ENCODE measurements around the gene MMP2.

Gene MMP2

DNA sequence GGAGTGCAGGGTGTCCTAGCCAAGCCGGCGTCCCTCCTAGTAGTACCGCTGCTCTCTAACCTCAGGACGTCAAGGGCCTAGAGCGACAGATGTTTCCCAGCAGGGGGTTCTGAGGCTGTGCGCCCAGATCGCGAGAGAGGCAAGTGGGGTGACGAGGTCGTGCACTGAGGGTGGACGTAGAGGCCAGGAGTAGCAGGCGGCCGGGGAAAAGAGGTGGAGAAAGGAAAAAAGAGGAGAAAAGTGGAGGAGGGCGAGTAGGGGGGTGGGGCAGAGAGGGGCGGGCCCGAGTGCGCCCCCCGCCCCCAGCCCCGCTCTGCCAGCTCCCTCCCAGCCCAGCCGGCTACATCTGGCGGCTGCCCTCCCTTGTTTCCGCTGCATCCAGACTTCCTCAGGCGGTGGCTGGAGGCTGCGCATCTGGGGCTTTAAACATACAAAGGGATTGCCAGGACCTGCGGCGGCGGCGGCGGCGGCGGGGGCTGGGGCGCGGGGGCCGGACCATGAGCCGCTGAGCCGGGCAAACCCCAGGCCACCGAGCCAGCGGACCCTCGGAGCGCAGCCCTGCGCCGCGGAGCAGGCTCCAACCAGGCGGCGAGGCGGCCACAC lies at the start of gene MMP2:
TSS of gene MMP2 (plus strand) at position 372 of the 603 bp plus-strand sequence. CDS start 282 bp downstream, outside the sequence.
- peak in 1 of 2 experiments; percentile 64 for DNase-seq

DNA sequence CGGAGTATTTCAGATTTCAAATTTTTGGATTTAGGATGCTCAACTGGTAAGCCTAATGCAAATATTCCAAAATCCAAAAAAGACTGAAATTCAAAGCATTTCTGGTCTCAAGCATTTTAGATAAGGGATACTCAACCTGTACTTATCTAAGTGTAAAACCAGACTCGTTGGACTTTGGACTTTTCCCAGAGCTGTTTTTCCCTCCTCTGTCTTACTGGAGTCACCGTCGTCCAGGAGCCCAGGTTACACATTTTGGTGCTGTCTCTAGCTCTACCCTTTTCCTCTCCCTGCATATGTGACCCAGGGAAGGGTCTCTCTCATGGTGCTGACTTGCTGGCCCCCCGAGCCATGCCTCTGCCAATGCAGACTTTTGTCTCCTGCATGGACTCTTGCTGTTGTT lies 46.0 kb upstream of the MMP2 start:
- no peak for DNase-seq

DNA sequence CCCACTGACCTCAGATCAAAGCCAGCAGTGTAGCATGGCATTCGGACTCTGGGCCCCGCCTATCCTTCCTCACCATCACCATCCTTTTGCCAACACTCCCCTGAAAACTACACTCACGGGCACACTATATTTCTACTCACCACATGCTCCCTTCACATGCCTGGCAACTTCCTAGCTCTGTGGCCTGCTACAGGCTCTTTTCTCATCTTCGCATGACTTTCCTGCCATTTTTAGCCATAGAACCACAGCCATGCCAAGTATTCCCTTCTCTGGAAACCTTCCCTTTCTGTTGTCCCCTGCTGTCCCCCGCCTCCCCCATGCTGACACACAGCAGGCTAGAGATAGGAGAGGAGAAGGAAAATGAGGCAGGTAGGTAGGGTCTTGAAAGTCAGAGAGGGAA lies 45.5 kb upstream of the MMP2 start:
- no peak for DNase-seq

DNA sequence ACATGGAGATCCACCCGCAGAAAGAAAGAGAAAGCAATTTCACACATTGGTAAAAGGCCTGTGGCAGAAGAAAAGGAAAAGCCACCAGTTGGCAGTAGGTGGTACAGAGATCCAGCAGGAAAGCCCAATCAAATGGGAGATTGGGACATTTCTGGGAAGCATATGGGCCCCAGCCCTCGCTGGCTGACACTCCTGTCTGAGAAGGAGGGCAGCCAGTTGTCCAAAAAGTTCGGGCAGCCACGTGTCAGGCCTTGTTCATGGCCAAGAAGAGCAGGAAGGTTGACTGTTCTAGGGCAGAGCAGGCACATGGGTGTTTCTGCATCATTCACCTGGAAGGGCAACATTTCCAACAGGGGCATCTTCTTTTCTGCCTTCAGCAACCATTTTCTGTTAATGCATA lies 45.0 kb upstream of the MMP2 start:
- no peak for DNase-seq

DNA sequence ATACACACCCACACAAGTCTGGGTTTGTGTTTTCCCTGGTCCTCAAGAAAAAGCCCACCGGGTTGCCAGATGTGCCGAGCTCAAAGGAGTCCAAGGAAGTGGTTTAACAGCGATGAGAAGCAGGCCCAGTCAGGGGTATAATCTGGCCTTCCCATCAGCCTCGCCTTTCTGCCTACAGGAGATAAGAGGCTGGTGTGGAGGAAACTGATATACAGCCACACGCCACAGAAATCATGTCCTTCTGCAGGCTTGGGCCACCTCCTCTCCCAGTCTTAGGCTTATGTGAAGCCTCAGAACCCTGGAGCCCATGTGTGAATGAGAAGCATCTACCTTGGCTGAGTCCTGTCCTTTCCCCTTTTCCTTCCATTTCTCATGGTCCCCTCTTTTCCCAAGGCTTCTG lies 43.6 kb upstream of the MMP2 start:
- no peak for DNase-seq

DNA sequence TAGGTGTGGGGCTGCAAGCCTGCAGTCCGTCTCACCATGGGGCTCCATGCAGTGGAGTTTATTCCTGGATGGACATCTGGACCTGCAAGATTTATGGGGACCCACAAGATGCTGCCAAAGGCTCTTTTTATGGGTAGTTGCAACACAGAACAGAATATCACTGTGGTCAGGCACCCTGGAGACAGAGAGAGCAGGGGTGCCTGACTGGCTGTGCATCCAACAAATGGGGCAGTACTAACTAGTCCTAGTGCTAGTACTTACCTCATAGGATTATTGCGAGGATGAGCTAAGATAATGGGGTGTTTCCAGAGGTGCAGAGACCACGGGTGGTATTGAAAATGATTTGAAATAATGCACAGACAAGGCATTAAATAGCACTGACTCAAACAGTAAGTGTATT lies 42.4 kb upstream of the MMP2 start:
- DNase-seq: no peak

DNA sequence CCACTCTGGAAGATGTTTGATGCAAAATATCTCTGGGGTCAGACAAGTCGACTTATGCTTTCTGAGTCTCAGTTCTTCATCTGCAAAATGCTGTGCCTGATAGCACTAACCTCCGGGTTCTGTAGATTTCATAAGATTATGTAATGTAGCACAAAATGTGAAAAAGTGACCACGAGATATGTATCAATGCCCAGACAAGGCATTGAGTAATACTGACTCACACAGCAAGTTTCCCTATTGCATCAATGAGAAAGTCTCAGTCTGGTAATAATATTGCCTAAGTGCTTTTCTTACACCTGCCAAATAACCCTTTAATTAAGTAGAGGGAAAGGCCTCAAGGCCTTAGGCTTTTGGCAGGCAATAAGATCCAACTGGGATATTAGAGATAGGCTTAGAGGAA lies 41.4 kb upstream of the MMP2 start:
- no peak for DNase-seq

DNA sequence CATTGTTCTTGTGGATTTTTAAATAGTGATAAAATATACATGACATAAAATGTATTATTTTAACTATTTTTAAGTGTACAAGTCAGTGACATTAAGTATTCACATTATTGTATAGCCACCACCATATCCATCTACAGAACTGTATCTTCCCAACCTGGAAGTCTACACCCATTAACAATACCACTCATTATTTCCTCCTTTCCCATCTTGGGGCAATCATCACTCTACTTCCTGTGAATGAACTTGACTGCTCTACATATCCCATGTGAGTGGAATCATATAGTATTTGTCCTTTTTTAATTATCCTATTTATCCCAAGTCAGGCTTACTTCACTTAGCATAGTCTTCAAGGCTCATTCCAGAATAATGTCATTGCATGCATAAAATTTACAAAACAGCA lies 40.7 kb upstream of the MMP2 start:
- DNase-seq: no peak

DNA sequence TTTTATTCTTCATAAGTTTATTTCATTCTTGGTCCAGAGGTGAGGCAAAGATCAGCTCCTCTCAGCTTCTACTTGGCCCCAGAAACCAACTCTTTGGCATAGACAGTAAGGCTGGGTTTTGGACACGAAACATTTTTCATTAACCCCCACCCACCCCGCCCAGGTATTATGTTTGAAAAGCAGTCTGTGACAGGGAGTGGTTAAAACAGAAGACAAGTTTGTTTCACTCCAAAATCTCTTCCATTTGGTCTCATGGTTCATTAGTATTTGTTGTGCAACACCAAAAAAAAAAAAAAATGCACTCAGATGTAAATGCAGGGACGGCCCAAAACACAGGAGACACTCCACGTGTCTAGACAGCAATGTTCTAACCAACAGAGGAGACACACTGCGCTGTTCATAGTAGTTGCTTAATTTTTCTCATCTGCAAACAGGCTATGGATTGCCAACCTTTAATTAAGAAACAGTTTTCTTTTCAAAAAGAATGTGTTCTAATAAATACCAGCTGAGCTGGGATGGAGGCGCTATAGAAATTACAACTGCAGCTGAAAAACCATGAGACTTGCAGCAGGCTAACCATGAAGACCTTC lies 39.8 kb upstream of the MMP2 start:
- DNase-seq: no peak

DNA sequence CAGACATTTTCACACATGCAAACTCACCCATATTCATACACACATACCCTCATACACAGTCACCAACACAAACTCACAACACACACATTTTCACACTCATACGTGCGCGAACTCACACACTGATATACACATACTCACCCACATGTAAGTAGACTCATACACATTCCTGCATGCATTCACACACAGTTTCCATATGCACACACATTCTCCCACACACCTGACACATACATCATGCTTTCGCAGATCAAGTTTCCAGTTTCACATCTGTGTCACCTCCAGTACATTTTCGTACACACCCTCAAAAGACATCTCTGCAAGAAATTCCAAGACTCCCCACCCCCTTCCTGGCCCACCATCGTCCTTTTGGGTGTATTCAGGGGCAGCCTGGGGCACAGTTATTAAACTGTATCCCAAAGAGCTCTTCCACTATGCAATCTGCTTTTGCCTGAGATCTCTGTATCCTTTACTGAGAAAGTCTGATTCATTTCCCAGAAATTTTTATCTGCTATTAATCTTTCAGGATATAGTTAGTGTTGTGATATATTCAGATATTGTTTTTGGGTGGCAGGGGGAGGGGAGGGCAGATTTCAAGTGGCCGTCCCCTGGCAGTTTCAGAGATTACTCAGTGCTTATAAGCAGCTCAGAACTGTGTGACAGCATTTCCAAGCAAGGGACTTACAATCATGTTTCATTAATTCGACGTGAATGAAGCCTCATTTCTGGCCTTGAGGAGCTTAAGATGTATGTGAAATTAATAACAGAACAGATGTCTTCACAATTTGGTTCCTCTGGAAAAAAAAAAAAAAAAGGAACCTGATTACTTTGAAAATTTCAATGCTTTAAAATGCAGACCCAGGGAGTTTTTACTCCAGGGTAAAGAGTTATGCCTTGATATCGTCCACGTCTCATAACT lies 35.3 kb upstream of the MMP2 start:
- peak; percentile 43 to 85 for DNase-seq

DNA sequence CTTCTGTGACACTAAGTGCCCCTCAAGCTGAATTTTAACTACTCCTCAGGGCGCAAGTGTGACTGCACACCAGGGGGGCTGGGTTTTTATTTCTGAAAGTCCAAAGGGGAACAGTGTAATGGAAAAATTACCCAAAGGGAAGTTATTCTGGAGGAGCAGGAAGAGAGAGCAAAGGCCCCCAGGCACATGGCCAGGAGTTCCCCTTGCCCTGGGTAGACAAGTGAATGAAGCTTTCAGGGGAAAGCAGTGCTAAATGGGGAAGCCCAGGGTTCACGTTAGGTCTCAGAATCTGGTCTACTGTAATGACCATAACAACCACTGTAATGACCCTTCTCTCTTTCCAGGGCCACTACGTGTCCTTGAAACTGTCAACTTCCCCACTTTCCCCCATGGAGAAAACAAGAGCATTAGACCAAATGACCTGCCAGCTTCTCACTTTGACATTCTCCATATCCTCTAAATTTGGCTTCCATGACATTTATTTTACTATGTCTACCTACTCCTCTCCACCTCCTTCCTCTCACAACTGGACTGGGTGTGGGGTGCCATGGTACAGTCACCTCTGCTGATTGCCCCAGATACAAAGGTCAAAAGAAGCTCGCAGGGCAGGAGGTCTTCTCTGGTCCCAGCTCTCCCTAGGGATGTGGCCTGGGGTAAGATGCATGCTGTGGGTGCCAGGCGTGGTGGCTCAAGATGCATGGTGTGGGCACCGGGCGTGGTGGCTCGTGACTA lies 34.1 kb upstream of the MMP2 start:
- no peak for DNase-seq

DNA sequence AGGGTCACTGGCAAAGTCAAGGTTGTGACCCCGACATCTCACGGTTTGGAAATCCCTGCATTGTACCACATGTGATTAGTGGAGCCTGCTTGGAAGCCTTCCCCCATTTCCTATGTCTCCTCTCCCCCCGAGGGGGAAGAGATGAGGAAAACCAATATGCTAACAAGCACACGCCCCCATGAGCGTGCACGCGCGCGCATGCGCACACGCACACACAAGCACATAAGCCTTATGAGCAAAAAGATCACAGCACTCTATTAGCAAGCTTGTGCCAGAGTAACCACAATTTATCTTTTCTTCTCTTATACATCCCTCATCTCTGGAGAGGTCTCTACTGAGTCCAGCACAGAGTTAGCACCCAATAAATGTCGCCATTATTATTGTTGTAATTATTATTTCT lies 31.8 kb upstream of the MMP2 start:
- DNase-seq: no peak

DNA sequence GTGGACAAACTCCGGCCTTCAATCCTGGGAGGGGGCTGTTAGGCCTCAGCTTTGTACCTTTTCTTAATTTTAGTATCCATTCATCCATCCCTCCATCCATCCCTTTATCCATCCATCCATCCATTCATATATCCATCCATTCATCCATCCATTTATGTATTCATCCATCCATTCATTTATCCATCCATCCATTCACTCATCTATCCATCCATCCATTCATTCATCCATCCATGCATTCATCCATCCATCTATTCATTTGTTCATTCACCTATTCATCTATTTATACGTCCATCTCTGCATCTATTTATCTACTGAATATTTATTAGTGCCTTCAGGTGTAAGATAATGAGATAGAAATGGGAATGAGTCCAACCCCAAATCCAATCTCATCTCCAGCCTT lies 26.0 kb upstream of the MMP2 start:
- DNase-seq: no peak

DNA sequence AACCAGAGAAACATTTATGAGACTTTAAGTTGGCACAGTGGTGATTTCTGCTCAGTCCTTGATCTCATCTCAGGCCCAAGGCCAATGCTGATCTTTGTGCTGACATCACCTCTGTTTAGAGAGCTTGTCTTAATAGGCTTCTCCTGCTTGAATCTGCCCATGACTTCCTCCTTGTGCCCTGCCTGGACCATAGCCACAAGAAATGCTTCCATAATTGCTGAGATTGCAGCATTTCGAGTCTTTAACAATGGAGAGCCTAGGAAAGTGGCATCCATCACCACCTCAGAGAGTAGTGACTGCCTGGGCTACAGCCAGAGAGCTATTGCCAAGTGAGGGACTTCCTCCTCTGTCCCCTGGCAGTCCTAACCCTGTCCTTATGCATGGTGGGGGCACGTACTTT lies 25.1 kb upstream of the MMP2 start:
- DNase-seq: no peak

DNA sequence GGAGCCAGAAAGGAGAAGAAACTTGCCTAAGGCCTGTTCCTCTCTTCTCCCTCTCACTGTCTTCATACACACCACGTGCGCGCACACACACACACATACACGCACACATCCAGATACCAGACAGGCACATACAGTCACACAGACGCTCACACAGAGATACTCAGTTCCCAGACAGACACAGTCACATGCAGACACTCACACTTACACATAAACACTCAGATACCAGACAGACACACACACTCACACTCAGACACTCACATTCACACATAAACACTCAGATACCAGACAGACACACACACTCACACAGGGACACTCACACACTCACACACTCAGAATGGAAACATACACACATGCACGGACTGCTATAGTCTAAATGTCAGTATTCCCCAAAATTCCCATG lies 24.1 kb upstream of the MMP2 start:
- DNase-seq: no peak

DNA sequence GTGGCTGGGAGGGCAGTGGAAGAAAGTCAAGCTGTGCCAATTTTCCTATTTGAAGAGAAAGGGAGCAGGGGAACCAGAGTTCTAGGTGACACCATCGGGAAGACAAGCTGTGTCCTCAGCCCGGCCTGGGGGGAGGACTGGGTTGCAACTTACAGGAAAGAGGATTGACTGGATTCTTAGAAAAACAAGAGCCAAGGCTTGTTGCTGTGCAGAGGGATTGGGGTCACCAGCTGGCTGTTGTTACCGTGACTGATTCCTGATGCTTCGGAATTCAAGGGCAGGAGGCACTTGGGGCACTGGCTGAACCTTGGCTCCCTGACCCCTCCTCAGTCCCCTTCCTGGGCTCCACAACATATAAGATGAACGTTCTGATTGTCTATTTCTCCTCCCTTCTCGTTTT lies 16.8 kb upstream of the MMP2 start:
- DNase-seq: no peak

DNA sequence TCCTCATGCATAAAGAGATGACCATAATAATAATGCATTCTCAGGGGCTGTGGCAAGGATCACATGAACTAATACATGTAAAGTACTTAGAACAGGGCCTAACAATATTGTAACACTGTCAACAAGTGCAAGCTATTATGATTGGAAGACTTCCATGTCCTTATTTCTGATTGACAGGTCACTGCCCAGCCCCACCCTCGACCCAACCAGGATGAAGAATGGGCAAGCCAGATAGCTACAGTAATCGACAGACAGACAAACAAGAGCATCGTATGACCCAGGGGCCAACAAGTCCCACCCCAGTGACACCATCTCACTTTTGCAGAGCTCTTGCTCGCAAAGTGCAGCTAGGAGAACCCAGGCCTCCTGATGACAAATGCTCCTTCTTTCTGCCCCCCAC lies 14.6 kb upstream of the MMP2 start:
- no peak for DNase-seq

DNA sequence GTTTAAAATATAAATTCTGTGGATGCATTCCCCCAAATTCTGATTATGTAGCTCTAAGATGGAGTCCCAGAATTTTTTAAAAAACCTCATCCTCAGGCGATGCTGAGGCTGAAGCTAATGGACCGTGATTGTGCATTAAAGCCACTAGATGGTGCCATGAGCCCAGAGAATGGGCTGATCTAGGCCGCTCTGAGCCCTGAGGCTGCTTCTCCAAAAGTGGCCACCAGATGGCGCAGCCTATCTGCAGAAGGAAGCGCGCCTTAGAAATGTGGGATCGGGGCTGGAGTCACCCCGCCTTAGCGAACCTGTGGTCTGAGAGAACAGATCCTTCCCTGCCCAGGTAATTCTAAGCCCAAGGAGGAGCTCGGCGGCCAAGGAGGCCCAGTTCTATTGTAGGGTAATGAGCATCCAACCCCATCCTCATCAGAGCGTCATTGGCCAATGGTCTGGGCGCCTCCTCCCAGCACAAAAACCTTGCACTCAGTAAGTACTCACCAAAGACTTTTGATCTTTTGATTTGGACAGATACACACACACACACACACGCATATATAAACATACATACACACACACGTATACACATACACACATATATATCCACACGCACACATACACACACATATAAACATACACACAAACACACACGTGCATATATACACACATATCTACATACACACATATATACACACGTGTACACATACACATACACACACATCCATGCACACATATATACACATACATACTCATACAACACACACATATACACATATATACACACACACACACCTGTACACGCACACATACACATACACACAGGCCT lies 13.7 kb upstream of the MMP2 start:
- peak; percentile 55 to 86 for DNase-seq

DNA sequence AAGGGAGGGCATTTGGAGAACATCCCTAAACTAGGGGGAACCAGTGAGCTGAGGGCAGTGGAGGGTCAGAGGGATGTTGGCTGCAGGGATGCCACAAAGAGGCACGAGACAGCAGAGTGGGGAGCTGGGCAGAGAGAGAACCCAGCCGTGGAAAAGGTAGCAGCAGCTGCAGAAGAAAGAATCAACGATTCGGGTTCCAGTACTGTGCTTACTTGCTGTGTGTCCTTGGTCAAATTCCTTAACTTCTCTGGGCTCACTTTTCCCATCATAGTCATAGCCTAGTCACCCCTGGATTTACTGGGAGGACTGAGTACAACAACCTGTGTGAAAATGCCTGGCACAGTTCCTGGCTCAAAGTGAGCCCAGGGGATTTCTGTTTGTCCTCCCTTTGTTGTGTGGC lies 12.8 kb upstream of the MMP2 start:
- DNase-seq: no peak

DNA sequence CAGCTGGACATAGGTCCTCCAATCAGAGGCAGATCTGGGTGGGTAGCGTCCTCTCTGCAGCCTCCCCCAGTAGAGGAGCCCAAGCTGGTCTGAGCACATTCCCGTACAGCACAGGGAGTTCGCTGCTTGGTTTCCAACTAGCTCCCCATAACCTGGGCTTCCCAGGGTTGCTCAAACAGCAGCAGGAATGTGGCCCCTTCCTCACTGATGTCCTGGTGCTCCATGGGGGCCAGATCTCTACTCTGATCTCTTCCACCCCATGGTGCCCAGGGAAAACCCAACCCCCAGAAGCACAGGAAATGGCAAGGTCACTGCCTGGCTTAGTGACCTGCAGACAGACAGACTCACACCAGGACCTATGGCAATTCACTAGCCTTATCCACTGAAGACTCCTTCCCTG lies 11.1 kb upstream of the MMP2 start:
- DNase-seq: no peak

DNA sequence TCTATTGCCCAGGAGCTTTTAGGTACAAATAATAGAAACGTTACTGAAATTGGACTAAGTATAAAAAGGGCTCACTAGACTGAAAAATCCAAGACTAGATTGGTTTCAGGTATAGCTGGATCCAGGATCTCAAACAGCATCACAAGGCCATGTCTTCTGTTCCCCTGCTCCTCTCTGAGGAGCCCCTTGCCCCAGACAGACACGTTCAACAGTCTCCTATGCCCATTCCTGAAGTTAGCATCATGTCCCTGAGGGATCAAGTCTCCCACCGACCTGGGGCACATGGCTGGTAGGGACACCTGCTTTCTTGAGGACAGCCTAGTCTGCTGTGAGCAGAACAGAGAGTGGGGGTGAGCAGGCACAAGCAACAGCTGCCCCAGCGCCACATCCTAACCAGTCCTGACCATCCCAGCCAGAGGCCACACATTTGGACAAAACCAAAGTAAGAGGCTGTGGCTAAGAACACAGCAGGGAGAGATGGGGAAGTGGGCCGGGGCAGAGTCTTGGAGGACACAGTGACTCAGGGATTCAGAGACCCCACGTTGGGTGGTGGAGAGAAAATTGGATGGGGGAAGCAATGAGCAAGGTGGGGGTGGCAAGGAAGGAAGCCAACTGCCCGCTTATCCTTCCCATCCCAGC lies 10.5 kb upstream of the MMP2 start:
- DNase-seq: no peak
